GM18909 (cell line): ENCODE results near the gene TWF1.
"Not testable (repeated sequence)": the region's sequence is repeated elsewhere in the genome, so short reads cannot be mapped to it uniquely, and the experiment has no call there.

Experiments
- ATAC-seq: cut with Tn5 transposase; IDR thresholded peaks from one replicate; pipeline ENCODE4 v1.9.1; 2021; ENCODE audit warnings: mild to moderate bottlenecking; ENCODE audit not compliant: unreplicated experiment, poor library complexity

Gene TWF1

GRCh38 chr12:43806737-43807072 is 588 bp upstream of the TWF1 start:
- no peak for ATAC-seq

GRCh38 chr12:43805149-43805859 is 813 bp downstream of the TWF1 start:
- no peak for ATAC-seq

DNA sequence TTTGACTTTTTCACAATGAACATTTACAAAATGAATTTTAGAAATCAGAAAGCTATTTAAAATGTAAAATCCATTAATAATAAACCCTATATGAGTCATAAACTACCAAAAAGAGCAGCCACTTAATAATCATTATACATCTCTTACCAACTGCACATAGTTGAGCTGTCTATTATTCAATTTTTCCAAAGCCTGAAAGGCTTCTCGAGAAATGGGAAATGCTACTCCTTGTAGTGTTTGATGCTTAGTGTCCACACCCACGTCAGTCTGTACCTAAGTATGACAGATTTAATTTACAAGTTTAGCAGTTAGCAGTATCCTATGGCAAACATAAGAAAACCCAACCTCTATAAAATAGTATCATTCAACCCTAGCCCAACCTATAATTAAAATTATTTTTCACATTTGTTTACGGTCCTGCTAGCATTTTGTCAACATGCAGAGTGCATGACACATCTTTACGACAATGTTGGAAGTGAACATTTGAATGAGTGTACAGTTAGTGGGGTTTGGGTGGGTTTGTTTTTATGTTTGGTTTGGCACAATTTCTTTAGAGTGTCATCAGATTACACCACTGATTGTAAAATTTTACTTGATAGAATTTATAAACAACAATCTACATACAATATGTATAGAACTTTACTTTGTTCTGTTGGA is 8.4 kb downstream of the TWF1 start:
- ATAC-seq: no peak

GRCh38 chr12:43795716-43796280 is 10.3 kb downstream of the TWF1 start:
- no peak for ATAC-seq

GRCh38 chr12:43789941-43790340 is 16.2 kb downstream of the TWF1 start:
- ATAC-seq: no peak

DNA sequence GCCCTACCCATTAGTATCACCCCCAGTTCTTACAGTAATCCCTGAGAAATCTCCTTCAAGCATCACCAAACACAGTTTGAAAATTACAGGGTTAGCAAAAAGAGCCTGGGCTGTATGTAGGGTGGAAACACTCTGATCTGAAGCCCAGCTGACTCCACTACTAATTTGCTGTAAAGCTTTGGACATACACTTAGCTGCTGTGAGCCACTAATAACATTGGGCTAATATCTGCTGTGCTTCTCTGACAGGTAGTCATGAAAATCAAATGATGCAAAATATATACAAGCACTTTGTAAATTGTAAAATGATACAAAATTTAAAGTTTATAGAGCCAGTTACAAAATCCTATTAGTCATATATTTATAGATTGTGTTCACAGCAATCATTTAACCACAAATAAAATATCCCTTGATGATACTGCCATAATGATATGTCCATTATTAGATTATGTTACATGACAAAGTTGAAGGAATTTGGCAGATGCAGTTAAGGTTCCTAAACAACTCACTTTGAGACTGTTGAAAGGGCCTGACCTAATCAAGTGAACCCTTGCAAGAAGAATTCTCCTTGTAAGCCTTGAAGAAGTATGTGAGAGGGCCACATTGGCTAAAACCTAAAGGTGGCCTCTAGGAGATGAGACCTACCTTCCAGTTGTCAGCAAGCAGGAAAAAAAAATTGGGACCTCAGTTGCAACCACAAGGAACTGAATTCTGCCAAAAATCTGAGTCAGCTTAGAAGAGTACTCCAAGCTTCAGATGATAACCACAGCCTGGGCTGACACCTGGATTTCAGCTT is 19.0 kb downstream of the TWF1 start:
- ATAC-seq: no peak

- peak; percentile 61 for ATAC-seq
Observed at GRCh38 chr12:43776498-43776897, 29.6 kb downstream of the TWF1 start.

GRCh38 chr12:43766291-43766690 is 39.8 kb downstream of the TWF1 start:
- ATAC-seq: no peak

DNA sequence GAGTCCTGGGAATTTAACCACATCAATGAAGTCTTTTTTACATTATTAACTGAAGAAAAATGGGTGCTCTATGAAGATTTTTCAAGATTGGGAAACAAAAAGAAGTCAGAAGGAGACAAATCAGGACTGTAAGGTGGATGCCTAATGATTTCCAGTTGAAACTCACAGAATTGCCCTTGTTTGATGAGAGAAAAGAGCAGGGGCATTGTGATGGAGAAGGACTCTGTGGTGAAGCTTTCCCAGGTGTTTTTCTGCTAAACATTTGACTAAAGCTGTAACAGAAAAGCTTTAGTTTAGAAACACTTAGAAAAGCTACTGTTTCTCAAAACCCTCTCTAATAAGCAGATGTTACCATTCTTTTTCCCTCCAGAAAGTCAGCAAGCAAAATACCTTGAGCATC is 41.6 kb downstream of the TWF1 start:
- ATAC-seq: no peak

DNA sequence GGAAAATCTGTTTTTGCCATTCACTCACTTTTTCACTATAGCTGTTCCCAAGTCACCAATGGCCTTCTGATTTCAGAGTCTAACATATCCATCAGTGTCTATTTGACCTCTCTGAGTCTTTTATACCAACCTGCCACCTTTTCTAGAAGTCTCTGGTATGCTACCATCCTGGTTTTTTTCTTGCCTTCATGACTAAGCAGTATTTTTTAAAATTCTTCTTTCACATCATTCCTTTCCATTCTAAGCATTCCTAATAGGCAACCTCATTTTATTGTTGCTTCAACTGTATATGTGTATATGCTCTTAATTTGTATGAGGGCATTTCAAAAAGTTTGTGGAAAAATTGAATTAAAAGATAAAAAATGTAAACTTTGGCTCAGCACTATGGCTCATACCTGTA is 42.3 kb downstream of the TWF1 start:
- no peak for ATAC-seq

GRCh38 chr12:43762596-43762995 is 43.5 kb downstream of the TWF1 start:
- ATAC-seq: no peak

DNA sequence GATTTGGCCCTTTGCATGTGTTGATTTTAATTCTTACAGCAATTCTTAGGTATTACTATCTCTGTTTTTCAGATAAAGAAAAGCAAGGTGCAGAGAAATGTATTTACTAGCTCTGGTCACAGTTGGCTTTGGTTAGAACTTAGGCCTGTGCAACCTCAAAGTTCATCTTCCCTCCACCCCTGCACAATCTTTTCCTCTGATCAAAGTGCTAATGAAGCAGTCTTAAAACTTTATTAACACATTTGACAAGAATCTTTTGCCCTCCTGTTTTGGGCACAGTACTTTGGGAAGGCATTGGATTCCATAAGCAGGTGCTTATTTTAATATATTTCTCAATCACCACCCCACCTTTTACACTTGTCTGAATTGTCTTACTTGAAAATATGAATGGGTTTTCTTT is 44.6 kb downstream of the TWF1 start:
- ATAC-seq: no peak

DNA sequence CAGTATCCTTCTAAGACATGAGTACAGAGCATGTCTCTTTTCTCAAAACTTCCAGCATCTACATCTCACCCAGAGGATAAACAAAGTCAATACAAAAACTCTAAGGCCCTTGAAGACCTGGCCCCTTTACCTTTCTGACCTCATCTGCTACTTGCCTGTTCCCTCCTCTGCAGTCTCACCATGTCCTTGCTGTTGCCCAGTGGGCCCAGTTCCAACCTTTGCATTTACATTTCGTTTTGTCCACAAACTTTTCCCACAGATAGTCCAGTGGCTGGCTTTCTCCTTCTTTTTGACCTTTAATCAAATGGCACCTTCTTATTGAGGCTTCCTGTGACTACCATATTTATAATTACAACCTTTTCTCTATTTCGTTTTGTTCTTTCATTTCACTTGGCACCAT is 45.7 kb downstream of the TWF1 start:
- no peak for ATAC-seq

GRCh38 chr12:43758728-43759563 is 47.2 kb downstream of the TWF1 start, which contains the start of the genes IRAK4 and PUS7L:
Gene IRAK4, plus strand, starts transcription at chr12:43758951. Its CDS starts 9,161 bp downstream, at chr12:43768112.
Gene PUS7L, minus strand, starts transcription at chr12:43758790. Its CDS starts 3,545 bp downstream, at chr12:43755245.
- ATAC-seq: peak; percentile 98

- ATAC-seq: peak; percentile 2
Observed at GRCh38 chr12:43758247-43758727, 47.8 kb downstream of the TWF1 start.

DNA sequence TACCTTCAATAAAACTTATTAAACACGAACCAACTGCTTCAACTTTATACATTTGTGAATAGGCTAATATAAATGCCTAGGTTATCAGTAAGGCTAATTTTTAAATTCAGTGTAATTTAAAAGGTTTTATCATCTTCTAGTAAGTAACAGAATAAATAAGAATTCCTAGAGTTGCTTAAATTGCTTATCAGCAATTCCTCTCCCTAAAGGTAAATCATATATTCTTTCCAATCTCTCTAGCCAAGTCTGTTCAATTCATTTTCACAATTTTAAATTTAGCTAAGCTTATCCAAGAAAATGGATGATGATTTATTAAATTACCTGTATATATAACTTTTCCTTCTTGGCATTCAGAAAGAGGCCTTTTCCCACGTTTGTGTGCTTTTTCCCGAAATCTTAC is 52.1 kb downstream of the TWF1 start:
- ATAC-seq: no peak

DNA sequence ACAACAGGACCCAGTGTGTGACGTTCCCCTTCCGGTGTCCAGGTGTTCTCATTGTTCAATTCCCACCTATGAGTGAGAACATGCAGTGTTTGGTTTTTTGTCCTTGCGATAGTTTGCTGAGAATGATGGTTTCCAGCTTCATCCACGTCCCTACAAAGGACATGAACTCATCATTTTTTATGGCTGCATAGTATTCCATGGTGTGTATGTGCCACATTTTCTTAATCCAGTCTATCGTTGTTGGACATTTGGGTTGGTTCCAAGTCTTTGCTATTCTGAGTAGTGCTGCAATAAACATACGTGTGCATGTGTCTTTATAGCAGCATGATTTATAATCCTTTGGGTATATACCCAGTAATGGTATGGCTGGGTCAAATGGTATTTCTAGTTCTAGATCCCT is 54.8 kb downstream of the TWF1 start:
- not testable (repeated sequence) for ATAC-seq

DNA sequence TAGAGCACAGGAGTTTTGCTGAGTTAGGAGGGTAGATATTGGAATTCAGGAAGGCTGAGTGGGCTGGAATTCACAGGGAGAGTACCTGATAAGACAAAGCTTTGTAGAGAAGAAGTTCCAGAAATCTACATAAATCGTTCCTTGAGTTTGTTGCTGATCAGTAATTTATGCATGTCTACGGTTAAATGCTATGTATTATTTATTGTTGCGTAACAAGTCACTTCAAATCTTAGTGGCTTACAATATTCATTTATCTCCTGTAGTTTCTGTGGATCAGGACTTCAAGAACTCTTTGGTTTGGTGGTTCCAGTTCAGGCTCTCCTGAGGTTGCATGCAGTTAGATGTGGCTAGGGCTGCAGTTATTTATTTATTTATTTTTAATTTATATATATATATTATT is 55.3 kb downstream of the TWF1 start:
- ATAC-seq: no peak

DNA sequence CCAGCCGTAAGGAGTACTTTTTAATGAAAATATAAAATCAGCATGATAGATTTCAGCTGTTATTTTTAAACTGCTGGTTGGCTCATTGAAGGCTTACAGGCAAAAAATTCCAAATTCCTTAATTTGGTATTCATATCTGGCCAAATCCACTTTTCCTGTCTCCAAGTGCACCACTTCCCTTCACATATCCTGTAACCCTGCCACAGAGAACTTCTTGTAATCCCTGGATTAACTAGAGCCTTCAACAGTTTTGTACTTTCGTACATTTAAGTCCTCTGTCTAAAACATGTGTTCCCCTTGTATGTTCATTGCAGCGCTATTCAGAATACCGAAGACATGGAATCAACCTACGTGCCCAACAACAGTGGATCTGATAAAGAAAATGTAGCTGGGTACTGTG is 57.1 kb downstream of the TWF1 start:
- ATAC-seq: no peak

- ATAC-seq: no peak
Observed at GRCh38 chr12:43744826-43745225, 61.3 kb downstream of the TWF1 start.
